Stimulated activated CD8-positive, alpha-beta memory T cell treated with anti-CD3 and anti-CD28 coated beads, Interleukin-15, amount 100 ng/mL, for 1 hour (primary cell): Measurements from ENCODE around the gene FHAD1.
"Not testable (repeated sequence)": the region's sequence is repeated elsewhere in the genome, so short reads cannot be mapped to it uniquely, and the experiment has no call there.

Source experiments
- DNase-seq: peaks from one replicate; pipeline ENCODE4 v3.0.0-alpha.2; 2020; ENCODE audit warnings: low read depth

The FHAD1 gene

DNA sequence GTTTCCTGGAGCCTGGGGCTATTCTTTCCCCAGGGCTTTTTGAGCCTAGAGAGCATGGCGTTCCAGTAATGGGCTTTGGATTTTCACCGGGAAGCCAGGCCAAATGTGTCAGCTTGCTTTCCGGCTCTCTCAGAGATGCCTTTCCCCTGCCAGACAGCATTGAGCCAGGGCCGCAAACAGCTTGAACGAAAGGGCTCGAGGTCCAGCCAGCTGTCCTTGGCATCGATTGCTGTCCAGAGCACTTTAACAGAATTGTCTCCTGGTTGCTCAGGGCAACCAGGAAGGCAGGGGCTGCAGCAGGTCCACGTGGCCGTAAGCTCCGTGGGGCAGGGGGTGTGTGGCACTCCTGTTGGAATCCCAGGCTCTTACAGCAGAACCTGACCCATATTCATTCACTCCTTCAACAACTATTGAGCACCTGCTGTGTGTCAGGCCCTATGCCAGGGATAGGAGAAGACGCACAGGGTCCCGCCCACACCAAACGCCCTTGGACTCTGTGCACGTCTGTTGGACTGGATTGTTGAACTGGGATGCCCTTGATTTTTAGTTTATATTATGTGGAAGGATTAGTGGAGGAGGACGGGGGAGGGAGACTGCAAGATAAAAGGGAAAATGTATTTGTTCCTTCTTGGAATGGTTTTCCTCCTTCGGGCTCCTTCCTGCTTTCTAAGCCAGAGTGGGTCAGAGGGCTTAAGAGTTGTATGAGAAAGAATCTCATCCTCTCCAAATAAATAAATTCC, 123.9 kb downstream of the FHAD1 start:
- DNase-seq: no peak

DNA sequence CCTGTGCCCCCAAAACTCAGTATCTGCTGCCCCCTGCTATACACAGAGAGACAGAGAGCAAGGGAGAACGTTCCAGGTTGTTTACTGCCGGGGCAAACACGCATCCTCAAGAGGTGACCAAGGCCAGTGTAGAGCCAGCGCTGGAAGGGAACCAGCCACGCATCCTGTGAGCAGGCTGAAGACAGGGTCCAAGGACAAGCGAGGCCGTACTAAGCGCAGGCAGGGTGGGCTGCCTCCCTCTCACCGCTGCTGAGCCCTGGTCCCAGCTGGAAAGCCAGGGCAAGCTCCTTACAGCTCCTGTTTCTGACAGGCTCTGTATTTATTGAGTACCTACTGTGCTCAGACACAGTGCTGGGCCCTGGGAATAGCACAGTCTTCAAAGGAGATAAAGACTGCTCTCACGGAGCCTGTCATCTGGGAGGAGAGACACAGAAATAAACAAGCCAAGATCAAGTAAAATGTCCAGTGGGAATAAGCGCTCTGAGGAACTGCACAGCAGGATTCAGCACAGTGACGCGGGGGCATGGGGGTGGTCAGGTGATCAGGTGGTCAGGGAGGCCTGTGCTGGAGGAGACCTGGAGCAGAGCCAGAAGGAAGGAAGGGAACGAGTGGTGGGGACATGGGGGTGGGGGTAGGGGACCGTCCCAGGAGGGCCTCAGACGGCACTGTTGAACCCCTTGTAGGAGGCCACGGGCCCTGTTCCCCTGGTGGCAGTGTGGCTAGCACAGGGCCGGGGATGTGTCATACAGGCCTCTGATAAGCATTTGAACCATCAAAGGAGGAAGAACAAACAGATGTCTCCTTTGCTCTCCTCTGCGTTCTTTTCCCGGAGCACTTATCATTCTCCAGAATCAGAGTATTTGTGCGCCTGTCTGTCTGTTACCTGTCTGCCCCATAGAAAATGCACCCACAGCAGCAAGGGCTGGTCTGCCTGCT, 124.9 kb downstream of the FHAD1 start:
- no peak for DNase-seq

DNA sequence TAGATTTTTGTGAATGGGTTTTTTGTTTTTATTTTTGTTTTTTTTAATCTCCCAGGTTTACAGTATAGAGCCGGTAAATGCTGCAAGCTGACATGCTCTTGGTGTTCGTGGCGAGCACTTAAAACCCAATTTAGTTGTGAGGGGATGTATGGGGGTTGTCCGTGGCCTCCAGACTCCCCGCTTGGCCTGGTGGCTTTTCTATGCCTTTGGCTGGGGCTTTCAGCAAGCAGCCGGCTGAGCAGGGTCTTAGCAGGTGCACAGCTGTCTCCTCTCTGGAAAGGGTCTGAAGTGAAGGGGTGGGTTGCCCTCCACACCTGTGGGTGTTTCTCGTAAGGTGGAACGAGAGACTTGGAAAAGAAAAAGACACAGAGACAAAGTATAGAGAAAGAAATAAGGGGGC, 131.7 kb downstream of the FHAD1 start:
- DNase-seq: no peak

DNA sequence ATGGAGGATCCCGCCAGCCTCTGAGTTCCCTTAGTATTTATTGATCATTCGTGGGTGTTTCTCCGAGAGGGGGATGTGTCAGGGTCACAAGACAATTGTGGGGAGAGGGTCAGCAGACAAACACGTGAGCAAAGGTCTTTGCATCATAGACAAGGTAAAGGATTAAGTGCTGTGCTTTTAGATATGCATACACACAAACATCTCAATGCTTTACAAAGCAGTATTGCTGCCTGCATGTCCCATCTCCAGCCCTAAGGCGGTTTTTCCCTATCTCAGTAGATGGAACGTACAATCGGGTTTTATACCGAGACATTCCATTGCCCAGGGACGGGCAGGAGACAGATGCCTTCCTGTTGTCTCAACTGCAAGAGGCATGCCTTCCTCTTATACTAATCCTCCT, 132.1 kb downstream of the FHAD1 start:
- not testable (repeated sequence) for DNase-seq

DNA sequence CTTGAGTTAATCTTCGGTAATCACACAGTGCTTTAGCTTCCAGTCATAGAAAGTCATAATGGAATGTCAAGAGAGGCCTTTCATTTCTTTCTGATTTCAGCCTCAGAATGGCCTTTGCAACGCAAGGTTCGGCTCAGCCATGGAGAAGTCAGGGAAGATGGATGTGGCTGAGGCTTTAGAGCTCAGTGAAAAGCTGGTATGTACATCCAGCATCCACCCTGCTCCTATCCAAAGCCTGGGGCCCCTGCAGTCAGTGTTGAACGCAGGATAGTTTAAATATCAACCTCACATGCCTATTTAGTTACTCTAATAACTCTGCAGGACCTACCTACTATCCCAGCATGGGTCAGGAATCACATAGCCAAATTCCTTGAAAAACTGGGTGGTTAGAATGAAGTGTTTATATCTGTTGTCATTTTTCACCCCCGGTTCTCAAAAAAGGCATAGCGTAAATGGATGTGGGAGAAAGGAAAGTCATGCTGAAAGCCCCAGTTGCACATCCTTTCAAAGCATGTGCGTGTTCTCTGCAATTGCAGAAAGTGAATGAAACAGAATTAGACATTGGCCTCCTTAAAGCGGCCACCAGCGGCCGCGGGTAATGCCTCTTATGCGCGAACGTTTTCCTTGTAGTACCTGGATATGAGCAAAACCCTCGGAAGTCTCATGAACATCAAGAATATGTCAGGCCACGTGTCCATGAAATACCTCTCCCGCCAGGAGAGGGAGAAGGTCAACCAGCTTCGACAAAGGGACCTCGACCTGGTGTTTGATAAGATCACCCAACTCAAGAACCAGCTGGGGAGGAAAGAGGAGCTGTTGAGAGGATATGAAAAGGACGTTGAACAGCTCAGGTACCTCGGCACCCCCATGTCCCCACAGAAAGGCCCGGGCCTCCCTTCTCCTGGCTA, 133.8 kb downstream of the FHAD1 start:
- no peak for DNase-seq

DNA sequence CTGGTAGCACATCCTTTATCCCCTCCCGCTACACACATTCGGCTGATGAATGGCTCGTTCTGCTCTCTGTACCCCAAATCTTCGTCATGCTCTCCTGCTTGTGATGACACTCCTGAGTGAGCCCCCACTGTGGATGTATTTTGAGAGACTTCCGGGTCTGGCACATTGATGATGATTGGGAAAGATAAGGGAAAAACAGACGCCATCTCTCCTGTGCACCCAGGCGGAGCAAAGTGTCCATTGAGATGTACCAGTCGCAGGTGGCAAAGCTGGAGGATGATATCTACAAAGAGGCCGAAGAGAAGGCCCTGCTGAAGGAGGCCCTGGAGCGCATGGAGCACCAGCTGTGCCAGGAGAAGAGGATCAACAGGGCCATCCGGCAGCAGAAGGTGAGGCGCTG, 134.8 kb downstream of the FHAD1 start:
- DNase-seq: no peak

DNA sequence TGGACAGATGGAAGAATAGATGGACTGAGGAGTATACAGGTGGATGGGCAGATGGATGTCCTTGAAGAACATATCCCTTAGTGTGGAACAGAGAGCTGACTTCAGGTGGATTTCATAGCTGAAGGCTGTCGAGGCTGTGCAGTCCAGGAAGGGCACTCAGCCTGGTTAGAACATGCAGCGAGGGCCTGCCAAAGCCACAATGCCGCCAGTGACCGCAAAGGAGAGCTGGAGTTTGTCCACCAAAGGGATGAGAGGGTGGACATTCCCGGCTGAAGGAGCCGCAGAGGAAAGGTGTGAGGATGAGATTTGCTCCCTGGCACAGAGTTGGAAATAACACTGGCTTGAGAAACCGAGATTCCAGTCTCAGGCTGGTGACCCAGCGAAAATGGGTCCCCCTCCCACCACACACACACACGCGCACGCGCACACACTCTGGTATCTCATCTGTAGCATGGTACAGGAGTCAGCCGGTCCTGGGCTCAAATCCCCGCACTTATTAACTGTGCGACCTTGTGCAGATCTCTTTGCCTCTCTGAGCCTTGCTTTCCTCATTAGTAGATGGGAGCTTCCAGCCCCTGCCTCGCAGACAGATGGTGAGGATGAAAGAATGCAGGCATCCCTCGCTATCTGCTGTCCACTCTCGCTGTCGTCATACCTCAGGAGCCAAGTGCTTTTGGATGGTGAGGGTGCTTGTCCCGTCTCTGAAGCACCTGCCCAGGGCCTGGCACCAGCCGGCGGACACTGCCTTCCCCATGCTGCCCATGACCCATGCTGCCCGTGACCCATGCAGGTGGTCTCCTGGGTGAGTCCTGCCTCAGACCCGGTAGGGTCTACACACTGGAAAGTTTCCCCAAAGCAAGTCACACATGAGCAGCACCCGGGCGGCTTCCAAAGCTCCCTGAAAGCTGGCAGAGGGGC, 135.8 kb downstream of the FHAD1 start:
- no peak for DNase-seq

DNA sequence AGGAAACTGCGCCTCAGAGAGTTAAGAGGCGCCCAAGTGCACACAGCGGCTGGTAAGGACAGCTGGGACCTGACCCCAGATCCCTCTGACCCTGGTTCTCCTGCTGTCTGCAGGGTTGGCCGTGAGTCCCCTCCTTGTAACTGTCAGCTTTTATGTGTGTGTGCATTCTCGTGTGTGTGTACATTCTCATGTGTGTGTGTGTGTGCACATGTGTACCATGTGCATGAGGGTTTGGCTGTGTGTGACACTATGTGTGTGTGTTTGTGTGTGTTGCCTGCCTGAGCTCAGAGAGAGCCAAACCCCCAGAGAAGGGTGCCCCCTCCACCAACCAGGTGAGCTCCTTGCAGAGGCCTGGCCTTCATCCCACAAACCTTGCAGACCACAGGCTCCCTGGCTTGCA, 136.8 kb downstream of the FHAD1 start:
- DNase-seq: no peak

DNA sequence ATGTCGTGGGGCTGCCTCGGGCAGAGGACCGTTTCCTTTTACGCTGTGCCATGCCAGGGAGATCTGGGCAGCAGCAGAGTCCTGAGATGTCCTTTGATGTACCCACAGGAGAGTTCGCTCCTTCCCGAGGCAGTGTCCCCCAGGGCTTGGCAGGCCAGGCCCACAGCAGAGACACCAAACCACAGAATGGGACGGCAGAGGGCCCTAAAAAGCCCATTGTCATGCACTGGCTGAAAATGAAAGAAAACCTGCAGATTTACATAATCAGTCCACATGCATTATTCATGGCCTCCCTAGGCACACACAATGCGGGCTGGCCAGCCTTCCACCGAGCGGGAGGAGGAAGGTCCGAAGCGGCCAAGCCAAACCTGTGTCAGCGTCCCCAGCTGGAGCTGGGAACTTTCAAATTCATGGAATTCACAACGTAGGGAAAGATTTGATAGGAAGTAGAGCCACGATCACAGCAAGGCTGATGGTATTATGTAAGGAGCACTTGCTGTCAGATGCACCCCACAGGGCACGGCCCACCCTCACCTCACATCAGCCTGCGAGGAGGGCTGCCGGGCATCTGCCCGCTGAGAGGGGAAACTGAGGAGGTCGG, 137.4 kb downstream of the FHAD1 start:
- DNase-seq: no peak

DNA sequence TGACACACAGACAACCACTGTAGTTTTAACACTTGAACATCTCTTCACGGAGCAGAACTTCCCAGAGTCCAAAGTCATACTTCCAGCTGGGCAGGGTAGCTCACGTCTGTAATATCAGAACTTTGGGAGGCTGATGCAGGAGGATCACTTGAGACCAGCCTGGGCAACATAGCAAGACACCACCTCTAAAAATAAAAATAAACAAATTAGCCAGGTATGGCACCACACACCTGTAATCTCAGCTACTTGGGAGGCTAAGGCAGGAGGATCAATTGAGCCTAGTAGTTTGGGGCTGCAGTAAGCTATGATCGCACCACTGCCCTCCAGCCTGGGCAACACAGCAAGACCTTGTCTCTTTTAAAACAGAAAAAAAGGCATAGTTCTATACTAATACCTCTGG, 138.4 kb downstream of the FHAD1 start:
- DNase-seq: no peak

DNA sequence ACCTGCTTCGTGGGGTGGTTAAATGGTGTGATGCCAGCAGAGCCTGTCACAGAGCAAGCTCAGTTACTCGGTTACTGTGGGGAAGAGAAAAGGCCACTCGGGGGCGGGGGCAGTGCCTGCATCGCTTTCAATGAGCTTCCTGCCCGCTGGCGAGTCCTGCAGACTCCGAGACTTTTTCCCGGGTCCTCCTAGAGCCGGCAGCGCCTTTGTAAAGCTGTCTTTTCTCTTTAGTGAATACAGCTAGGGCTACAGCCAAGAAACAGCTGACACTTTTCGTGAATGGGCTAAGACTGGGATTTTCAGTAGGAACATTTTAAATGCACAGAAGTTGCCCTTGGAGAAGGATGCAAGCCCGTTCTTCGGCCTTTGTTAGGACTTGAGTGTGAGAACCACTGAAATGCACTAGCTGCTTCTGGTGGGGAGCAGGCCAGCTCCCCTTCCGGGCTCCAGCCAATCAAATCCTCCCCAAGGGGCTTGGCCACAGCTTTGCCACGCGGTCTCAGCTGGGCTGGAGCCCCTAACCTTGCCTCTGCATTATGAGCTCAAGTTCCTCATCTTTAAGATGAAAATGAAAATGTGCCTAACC, 139.2 kb downstream of the FHAD1 start:
- DNase-seq: no peak

DNA sequence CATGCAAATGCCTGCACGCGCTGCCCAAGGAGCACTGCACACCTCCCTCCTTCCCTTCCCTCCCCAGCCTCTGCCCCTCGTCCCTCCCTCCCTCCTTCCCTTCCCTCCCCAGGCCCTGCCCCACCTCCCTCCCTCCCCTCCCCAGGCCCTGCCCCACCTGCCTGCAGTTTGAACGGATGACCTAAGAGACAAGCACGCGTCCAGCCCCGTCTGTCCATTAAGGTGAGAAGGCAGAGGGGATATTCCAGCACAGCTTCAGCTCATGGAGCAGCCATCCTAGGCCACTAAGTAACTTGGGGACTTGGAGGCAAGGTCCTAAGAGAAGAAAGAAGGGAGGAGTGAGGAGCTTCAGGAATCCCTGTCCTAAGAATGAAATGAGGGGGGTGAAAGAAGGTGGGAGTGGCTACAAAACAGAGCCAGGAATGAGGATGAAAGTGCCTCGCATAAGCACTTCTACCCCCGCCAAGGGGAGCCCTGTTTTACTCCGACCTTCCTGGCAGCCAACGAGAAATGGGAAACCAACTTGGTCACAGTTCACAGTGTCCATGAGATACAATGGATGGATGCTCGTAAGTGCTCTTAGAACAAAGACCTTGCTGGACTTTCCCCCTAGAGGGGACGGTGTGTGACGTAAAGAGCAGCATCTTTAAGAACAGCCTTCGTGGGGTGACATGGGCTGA, 141.3 kb downstream of the FHAD1 start:
- DNase-seq: no peak

DNA sequence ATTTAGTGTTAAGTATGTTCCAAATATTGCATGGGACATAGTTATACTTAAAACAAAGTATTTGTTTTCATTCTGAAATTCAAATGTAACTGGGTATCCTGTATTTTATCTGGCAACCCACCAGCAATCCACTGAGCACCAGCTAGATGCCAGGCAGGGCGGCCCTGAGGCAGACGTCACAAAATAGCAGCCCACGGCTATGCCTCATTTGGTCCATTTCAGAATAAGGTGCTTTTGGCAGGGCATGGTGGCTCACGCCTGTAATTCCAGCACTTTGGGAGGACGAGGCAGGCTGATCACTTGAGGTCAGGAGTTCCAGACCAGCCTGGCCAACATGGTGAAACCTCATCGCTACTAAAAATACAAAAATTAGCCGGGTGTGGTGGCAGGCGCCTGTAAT, 142.8 kb downstream of the FHAD1 start:
- DNase-seq: not testable (repeated sequence)

DNA sequence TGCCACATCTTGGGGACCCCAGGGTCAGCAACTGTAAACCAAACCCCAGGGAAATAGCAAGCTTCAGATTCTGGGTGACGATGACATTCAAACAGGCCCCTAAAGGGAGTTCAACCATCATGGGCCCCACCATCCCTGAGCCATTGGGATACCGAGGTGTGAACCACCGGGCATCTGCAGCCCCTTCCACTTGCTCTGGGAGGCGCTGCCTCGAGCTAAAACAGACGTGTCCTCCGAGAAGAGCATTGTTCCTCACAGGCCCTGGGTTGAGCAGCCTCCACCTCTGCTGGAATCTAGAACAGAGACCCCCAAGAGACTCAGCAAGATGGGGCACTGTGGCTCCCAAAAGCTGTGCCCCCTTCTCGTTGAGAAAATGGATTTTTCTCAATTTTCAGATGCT, 143.6 kb downstream of the FHAD1 start:
- DNase-seq: no peak

DNA sequence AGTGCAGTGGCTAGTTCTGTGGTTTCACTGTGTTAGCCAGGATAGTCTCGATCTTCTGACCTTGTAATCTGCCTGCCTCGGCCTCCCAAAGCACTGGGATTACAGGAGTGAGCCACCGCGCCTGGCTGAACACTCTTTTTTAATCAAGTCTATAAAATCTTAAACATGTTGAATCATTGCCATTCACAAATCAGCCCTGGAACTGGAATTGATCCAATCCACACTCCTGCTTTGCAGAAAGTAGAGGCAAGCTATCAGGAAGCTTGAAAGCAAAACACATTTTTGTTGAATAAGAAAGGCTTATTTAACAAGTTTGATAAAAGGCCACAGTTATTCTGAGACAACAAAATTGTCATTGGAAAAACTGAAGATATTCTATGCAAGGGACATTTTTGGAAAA, 144.3 kb downstream of the FHAD1 start:
- DNase-seq: no peak

DNA sequence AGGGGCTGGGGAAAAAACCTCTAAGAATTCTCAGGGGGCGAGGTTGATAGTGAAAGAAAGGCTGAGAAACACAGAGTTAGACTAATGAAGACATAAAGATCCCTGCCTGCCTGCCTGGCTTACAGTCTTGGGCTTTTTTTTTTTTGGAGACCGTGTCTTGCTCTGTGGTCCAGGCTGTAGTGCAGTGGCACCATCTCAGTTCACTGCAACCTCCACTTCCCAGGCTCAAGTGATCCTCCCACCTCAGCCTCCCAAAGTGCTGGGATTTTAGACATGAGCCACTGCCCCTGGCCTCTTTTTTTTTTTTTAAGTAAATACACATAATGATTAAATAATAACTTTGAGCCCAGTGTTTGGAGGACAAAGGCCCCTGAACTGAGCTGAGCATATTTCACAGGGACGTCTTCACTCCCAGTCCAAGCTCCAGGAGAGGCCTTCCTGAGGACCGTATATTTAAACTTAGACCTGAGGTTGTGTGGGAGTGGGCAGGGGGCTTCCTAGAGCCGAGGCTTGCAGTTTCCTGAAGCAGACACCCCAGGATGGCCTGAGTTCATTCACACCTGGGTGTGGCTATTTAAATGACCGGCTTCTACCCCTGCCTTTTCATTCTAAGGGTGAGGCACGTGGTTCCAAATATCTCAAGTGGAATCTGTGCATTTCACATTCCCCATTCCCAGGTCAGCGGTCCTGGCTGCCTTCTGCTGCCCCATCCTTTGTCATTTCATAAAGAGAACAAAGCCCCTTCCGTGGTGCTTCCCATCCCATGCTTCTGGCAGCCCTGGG, 146.6 kb downstream of the FHAD1 start:
- DNase-seq: no peak

DNA sequence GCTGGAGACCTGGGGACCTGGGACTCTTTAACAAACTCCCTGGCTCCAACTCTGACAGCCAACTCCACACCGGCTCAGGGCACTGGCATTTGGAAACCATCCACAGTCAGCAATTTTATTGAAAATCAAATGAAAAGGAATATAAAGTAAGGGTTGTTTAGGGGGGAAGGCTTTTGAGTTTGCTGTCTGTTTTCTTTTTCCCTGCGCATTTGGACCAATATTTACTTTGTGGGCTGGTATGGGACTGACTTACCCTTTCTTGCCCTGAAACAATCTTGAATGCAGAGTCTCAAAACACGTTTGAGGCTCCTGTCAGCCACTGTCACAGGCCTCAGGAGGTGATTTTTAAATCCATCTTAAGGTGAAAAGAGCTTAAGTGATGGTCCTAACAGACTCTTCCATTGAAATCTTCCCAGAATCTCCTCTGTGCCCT, 147.3 kb downstream of the FHAD1 start:
- DNase-seq: no peak

DNA sequence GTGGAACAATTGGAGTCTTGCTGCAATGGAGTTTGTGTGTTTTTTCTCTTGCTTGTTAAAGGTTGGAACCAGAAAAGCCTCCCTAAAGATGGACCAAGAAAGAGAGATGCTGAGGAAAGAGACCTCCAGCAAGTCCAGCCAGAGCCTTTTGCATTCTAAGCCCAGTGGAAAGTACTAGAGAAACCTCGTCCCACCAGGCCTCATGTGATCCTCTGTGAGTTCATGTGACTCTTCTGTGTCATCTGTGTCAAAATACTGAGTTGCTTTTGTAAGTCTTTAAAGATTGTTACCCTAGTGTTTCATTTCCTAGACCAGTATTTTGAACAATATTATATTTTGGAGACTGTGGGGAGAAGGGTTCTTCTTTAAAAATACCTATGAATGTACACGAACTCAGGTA, 150.2 kb downstream of the FHAD1 start:
- DNase-seq: no peak

DNA sequence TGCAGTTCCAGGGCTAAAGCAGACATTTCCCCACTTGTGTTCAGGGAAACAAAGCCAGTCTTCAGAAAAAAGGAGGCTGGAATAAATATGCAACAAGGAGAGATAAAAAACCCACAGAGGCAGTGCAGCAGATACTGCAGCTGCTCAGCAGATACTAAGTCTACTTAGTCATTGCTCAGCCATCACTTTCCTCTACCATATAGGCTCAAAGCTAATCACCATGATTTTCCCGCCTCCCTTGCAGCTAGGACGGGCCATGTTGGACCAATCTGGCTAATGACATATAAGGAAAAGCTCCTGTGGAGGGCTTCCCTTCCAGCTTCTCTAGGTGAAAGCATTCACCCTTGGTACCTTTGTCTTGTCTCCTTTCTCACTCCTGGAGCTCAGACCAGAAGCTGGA, 152.7 kb downstream of the FHAD1 start:
- no peak for DNase-seq
